GM21723 (cell line): ENCODE measurements around the gene CRYGN.

Experiments used
- ATAC-seq: cut with Tn5 transposase; IDR thresholded peaks from one replicate; pipeline ENCODE4 v1.9.1; 2021; ENCODE audit warnings: mild to moderate bottlenecking, moderate library complexity; ENCODE audit not compliant: unreplicated experiment

Gene CRYGN

DNA sequence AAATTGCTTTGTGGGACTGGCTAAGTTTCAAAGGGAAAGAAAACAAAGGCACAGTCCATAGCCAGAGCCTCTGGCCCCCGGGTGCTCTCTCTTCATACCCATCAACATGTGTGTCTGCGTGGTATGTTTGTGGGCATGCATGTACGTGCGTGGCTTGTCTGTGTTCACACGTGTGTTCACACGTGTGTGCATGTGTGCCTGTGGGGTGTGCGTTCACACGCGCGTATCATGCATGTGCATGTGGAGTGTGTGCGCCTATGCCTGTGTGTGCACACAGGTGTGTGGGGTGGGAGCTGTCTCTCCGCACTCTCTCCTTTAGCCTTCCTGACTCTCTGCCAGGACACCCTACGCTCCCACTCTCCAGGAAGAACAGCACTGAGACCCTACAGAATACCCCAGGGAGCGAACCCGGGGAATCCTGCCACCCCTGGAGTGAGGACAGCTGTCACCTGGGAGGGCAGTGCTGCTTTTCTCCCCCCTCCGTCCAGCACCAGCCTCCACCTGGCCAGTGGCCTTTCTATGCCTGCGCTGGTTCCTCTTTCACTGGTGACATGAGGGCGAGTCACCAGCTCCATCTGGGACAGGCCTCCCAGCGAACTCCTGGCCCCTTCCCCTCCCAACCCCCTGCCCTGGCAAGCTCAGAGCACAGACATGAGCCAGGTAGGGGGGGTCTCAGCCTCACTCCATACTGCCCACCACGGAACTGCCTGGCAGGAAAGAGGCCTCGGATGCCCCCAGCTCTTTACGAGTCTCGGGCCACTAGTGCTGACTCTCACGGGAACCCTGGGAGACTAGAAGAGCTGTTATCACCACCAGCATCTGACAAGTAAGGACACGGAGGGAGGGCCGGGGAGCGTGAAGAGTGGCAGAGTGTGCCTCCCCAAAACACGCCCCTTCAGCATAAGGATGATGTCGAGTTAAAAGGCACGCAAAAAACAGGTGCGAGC is 46.6 kb downstream of the CRYGN start:
- no peak for ATAC-seq

DNA sequence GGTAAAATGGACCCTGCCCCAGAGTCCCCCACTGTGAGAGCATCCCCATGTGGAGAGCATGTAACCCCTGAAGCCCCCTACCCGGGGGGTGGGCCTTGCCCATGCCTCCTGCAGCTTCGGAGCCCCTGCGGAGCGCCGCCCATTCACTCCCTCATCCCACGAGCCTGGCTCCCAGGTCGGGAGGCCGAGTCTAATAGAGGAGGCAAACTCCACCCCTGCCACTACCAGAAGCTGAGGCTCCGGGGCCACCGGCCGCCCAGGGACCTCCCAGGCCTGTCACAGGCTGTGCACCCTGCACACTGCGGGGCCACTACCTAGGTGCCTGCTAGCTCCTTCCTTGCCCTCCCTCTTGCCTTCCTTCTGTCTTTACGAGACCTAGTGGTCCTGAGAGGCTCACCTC is 47.5 kb downstream of the CRYGN start:
- ATAC-seq = no peak

DNA sequence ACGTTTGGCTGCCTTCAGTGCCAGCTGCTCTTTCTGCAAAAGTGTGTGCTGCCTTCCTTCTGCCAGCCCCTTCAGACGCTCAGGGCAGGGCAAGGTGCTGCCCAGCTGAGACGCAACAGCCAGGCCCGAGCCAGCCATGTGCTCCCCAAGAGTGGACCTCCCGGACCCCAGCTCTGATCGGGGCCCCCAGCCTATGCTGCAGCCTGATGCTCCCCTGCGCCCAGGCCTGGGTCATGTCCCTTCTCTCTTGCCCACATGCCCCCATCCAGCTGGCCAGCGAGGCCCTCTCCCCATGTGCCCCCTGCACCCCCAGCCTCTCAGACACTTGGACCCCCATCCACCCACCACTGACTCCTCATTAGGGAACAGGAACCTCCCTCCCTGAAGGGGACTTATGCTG is 47.9 kb downstream of the CRYGN start:
- no peak for ATAC-seq

DNA sequence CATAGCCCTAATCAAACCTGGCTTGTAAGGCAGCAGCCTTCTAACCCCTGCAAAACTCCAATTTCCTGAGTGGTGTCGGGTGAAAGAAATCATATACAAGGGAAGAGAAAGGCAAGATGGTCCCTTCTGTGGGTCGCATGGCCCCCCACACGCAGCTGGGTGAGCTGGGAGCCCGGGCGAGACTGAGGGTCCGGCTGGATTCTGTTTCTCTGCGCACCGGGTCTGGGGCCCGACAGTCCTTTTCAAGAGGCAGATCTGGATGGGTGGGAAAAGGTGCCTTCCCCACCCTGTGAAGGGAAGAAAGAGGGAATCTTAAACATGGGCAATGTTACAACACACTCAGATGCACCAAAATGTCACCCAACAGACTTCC is 48.6 kb downstream of the CRYGN start:
- ATAC-seq = no peak

DNA sequence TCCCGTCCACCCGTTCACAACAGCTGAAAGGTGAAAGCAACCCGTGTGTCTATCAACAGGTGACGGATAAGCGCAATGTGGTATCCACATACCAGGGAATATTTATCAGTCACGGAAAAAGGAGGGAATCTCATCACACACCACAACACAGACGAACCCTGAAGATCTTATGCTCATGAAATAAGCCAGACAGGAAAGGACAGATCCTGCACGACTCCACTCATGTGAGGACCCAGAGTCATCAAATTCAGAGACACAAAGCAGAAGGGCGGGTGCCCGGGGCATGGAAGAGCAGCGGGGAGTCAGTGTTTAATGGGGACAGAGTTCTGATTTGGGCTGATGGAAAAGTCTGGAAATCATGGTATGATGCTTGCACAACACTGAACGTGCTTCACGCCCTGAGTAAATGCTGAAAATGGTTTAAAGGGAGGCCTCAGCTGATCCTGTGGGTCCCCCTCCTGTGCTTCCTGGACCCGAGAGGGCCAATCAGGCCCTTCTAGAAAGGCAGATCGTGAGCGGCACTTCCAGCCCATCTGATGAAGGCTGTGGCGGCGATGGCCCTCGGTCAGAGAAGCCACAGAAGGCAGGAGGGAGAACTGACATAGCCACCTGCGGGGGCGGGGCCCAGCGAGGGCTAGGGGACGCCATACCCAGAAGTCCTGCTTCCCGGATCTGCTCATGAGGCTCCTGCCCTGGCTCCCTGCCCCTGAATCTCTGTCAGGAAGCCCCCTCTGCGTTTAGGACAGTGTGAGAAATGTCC is 49.2 kb downstream of the CRYGN start:
- ATAC-seq = no peak

DNA sequence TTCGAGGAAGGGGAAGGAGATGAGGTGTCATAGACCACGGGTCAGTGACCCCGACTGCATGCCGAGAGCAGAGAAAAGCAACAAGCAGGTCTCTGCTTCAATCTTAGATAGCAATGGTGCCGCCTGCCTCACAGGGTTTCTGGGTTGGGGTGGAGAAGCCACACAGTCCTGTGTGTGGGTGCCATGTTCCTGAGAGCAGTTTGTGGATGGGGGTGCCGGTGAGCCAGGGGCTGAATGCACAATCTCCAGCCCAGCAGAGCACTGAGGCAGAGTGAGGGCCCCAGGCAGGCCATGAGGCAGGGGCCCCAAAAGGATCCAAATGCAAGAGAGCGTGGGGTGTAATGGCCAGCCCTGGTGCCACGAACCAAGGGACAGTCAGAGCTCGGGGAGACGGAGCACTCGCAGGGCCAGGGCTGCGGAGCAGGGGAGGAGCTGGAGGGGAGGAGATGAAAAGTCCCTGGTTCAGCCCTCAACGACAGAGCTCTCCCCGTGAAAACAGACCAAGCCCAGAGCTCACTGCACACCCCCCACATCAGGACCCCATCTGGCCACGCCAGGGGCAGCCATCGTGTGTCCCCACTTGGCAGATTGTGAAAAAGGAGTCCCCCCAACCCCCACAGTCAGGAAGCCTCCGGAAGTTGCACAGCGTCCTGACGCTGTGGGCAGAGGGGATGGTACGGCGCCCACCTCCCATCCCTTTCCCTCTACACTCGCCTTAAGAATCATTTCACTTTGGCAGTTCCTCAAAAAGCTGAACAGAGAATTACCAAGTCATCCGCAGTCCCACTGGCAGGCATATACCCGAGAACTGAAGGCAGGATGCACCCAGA is 50.0 kb downstream of the CRYGN start:
- ATAC-seq = no peak

DNA sequence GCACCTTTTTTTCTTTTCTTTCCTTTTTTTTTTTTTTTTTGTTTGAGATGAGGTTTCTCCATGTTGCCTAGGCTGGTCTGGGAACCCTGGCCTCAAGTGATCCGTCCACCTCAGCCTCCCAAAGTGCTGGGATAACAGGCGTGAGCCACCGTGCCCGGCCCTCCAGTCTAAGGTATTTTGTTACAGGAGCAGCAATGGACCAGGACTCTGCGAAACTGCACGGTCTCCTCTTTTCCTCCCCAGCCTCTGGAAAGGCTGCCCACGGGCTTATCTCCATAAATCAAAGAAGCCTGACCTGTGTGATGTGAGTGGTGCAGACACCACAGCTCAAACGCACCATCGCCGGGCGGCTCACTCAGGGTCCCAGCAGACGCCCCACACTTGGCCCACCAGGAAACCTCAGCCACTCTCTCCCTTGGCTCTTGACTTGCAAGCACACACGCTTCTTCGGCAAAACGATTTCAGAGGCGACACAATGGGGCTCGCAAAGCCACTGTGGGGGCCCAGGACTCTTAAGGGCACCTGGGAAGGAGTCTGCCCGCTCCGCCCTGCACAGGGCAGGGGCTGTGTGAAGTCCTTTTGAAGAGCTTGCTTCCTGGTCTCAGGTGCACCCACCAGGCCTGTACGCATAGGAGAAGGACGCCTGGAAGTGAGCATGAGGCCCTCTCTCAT is 50.7 kb downstream of the CRYGN start:
- ATAC-seq = no peak

DNA sequence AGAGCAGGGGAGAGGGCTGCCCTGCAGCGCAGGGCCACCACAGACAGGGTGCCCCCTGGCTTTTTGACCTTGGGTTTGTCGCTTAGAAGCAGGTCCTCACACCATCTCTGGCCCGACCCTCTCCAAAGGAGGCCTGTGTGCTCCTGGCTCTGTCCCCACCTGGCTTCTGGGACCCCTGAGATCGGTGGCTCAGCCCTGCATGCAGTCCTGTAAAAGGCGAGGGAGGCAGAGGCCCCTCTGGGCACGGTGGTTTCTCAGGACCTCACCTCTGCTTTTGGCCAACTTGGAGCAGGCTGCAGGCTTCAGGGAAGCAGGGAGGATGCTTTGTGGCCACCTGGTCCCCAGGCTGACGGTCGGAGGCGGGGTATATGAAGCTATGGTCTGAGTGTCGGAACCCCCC is 51.5 kb downstream of the CRYGN start:
- ATAC-seq = no peak

DNA sequence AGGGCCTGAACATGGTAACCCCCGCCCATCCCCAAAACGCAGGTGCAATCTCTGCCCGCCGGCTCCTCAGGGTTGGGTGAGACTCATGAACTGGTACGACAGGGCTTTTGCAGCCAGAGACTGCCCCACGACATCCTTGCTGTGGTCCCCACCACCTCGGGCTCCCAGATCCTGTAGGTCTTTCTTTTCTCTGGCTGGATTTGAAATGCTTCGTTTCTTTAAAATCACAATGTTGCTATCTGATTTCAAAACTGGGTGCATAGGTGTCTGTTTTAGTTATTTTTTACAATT is 52.0 kb downstream of the CRYGN start:
- ATAC-seq = no peak

DNA sequence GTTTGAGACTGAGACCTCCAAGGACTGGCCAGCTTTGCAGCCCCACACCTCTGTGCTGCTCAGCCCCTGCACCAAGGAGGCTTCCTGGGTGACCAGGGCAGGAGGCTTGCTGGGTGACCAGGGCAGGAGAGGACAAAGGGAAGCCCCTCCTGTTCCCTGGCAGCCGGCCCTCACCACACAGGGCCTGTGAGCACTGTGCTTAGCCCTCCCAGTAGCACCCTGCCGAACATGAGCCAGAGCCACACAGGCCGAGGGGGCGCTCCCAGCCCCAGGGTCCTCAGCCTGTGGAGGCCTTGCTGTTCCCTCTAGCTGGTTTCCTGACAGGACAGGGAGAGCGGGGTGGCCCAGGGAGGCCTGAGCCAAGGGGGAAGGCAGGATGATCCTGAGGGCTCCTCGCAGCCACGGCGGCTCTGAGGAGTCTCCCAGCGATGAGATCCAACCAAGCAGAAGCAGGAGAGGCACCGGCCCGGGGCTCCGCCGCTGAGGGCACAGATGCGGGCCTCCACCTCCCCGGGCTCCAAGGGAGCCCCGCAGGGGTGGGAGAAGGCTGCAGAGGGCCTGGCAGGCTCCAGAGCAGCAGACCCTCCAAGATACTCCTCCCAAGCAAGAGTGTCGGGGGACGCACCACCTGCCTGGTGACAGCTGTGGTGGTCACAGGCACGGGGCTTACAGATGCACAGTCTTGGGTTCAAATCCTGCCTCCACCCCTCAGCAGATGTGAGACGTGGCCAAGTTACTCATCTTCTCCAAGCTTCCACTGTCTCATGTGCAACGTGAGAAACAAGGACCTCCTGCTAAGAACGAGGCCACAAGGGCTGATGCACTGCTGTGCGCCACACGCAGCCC is 52.6 kb downstream of the CRYGN start:
- ATAC-seq = no peak

DNA sequence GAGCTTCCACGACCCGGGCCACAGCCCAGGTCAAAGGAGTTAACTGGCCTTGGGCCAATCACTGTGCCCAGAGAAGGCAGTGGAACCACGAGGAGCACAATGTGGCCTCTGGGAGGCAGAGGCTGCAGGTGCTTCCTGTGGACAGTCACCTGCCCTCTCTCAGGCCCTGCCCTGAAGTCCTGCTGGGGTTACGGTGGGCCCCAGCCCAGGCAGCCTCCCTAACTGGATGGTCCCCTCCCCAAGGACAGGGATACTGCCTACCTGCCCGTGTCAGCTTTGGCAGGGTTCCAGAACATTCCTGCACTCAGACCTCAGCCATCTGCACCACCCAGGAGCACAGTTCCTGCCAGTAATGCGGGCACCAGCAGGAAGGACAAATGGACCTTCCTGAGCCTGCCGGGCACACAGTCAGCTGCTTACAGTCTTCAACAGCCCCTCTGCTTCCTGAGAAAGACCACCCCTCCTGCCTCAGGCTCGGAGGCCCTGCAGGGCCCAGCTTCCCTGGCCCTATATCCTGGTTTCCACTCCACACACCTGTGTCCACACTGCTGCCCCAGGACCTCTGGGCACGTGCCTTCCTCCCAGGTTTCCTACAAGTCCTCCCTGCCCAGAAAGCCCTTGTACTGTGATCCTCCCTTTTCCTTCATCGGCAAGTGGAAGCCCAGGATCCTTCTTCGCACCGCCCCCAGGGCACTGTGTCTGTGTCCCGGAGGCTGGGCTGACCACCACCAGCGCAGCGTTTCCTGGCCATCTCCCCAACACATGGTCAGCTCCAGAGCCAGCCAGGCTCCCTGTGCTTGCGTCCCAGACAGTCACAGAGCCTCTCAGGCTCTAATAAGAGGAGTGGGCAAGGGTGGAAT is 53.4 kb downstream of the CRYGN start:
- no peak for ATAC-seq

DNA sequence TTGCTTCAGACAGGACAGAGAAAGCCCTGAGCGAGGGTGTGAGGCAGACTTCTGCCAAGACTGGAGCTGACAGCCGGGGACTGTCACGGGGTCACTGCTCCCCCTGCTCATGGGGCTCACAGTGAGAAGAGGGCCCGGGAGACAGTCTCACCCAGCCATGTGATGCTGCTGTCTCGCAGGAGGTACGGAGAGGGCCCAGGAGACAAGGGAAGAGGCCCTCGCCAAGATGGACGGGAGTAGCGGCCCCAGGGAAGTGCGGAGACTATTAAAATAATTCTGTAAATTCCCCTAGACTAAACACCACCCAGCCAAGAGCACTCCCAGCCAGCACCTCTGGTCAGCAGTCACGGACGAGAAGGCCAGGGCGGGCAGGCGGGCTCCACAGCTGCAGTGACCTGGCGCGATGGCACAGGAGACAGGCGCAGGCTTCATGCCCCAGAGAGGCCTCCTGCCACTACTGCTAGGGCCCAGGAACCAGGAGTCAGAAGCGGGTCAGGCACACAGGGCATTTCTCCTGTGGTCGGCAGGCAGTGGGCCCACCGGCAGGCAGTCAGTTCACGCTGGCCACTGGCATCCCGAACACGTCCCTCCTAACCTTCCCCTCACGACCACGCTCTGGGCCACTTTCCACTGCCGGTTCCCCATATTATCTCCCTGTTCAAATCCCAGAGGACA is 54.2 kb downstream of the CRYGN start:
- no peak for ATAC-seq

DNA sequence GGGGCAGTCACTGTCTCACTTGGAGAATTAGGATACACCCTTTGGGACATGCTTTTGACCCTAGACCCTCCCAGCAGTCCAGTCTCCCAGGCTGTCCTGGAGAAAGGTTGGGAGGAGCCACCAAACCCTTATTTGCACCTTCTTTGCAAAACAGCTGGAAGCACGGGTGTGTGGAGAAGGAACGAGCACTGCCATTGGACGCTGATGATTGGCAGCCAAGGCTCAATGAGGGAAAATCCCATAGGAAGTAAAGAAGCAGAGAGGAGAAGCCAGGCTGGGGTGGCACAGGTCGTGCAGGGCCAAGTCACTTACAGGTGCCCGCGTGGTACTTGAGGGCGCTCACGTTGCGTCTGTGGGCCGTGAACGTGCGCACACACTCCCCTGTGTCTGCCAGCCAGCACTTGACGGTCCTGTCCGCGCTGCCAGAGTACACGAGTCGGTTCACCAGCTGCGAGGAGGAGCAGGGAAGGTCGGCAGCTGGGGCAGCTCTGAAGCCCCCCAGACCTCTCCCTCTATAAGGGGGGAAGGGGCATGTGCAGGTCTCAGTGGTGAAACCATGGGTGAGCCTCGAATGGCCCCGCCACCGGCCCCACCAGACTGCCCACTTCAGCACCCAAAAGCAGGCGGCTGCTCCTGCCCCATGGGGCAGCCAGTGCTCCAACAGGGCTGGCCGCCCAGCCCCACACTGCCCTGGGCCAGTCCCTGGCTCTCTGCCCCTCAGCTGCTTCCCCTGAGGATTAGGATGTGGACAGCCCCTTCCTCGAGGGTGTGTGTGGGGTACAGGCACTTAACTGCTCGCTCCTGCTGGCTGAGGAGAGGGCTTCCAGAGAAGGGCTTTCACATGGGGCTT is 54.9 kb downstream of the CRYGN start:
- no peak for ATAC-seq

DNA sequence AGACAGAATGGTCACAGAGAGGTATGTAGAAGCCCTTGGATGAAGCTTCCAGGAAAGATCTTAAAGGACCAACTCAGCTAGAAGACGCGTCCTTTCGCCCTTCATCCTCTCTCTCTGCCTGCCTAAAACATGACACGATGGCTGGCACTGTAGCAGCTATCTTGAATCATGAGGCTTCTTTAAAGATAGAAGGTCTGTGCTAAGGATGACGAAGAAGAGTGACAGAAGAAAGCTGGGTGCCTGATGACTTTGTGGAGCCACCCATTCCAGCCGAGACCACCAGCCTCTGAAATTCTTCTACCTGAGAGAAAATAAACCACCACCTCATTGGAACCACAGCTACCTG is 55.6 kb downstream of the CRYGN start:
- ATAC-seq = no peak

DNA sequence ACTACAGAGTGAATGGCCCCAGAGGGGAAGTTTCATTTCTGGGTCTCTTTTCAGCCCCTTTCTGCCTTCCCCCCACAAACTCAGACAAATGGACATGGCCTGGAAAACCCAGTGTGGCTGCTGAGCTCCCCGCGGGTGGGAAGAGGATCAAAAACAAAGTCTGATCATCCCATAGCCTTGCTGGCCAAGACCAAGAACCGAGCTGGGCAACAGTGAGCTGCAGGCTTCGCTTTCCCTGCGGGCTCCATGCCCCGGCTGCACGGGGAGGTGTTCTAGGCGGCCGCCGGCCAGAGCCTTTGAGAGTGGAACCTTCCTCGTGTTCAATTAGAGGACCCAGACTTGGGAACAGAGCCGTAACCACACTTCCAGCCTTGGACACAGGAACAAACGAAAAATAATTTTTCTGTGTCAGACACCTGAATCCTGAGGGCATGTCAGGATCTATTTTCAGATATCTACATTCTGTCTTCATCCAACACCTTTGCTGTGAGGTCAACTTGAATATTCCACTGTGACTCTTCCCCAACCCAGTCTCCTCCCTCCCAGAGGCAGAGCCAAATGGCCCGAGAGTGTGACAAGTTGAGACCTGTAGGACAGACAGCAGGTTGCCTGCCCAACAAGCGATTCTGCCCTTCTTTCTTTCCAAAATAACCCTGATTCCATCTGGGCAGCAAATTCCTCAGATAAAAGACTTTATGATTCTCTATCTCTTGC is 56.1 kb downstream of the CRYGN start:
- no peak for ATAC-seq

DNA sequence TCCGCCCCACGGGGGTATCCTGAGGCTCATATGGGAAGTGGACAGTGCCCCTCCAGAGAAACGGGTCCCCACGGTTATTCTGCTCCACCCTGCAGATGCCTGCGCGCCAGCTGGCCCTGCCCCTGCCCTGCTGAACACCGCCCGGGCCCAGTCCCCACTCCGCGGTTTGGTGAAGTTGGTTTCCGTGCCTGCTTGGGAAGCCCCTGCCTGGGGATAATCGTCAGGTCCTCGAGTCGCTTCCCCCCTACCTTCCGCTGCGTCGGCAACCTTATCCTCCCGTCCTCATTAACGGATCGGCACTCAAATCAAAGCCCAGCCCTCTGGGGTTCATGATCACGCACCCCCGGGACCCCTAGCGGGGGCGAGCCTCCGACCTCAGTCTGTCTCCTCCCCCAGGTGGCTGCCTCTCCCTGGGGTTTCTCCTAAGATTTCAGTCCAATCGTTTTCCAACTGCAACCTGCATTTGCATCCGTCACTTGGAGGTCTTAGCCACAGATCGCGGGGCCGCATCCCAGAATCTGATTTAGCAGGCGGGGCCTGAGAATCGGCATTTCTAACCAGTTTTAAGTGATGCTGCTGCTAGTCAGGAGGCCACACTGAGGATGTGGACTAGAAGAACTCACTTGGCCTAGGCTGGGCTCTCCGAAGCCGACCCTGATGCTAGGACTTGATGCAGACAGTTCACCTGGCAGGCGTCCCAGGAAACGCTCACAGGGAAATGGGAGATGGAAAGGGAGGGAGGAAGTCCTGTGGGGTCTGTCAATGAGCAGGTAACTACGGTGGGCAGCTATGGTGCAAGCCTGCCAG is 57.7 kb downstream of the CRYGN start:
- ATAC-seq = no peak
